Measurements from ENCODE around the gene TACR1.
"Not testable (repeated sequence)": the region's sequence is repeated elsewhere in the genome, so short reads cannot be mapped to it uniquely, and the experiment has no call there.

Gene TACR1

GRCh38 chr2:75087736-75088135, 111.6 kb downstream of the TACR1 start:
- DNase-seq: no peak

GRCh38 chr2:75079575-75079974, 119.7 kb downstream of the TACR1 start:
- no peak for DNase-seq

- no peak for DNase-seq
These were observed 121.4 kb downstream of the TACR1 start for GRCh38 chr2:75077909-75078308.

- DNase-seq: no peak
These were observed 123.2 kb downstream of the TACR1 start for GRCh38 chr2:75076088-75076487.

GRCh38 chr2:75074708-75075107, 124.6 kb downstream of the TACR1 start:
- DNase-seq: no peak

- DNase-seq: no peak
These were observed 125.1 kb downstream of the TACR1 start for GRCh38 chr2:75074228-75074627.

GRCh38 chr2:75071766-75072165, 127.6 kb downstream of the TACR1 start:
- DNase-seq: no peak

GRCh38 chr2:75068546-75068945, 130.8 kb downstream of the TACR1 start:
- no peak for DNase-seq

GRCh38 chr2:75067506-75067905, 131.8 kb downstream of the TACR1 start:
- no peak for DNase-seq

- DNase-seq: no peak
These were observed 133.0 kb downstream of the TACR1 start for GRCh38 chr2:75066121-75066902.

- no peak for DNase-seq
These were observed 133.8 kb downstream of the TACR1 start for GRCh38 chr2:75065402-75066008.

GRCh38 chr2:75064691-75065396, 134.5 kb downstream of the TACR1 start:
- peak; percentile 48 for DNase-seq

GRCh38 chr2:75063906-75064305, 135.4 kb downstream of the TACR1 start:
- no peak for DNase-seq

GRCh38 chr2:75058427-75058826, 140.9 kb downstream of the TACR1 start:
- no peak for DNase-seq

GRCh38 chr2:75057150-75057549, 142.2 kb downstream of the TACR1 start:
- not testable (repeated sequence) for DNase-seq

- no peak for DNase-seq
These were observed 143.3 kb downstream of the TACR1 start for GRCh38 chr2:75055820-75056675.

GRCh38 chr2:75055142-75055819, 144.0 kb downstream of the TACR1 start:
- DNase-seq: no peak

GRCh38 chr2:75054296-75054695, 145.0 kb downstream of the TACR1 start:
- no peak for DNase-seq

- DNase-seq: no peak
These were observed 145.7 kb downstream of the TACR1 start for GRCh38 chr2:75053484-75054112.

GRCh38 chr2:75047992-75048625, 151.2 kb downstream of the TACR1 start:
- DNase-seq: no peak
